ENCODE data around the gene SGSH.

- no peak for TF ChIP-seq CTCF (IDR thresholded peaks at IDR 0.05; ENCODE audit: poor library complexity)
- no peak for TF ChIP-seq EZH2 (IDR thresholded peaks at IDR 0.05; ENCODE audit: borderline replicate concordance)
Observed at GRCh38 chr17:80183581-80184422, 36.3 kb downstream of the SGSH start.

Measured in hepatocyte (in vitro differentiated cells).